HG02973 (cell line): Measurements from ENCODE around the gene DBNL.

Experiments
- ATAC-seq: cut with Tn5 transposase; IDR thresholded peaks from one replicate; pipeline ENCODE4 v1.9.1; 2021; ENCODE audit warnings: moderate library complexity; ENCODE audit not compliant: unreplicated experiment

Gene DBNL

DNA sequence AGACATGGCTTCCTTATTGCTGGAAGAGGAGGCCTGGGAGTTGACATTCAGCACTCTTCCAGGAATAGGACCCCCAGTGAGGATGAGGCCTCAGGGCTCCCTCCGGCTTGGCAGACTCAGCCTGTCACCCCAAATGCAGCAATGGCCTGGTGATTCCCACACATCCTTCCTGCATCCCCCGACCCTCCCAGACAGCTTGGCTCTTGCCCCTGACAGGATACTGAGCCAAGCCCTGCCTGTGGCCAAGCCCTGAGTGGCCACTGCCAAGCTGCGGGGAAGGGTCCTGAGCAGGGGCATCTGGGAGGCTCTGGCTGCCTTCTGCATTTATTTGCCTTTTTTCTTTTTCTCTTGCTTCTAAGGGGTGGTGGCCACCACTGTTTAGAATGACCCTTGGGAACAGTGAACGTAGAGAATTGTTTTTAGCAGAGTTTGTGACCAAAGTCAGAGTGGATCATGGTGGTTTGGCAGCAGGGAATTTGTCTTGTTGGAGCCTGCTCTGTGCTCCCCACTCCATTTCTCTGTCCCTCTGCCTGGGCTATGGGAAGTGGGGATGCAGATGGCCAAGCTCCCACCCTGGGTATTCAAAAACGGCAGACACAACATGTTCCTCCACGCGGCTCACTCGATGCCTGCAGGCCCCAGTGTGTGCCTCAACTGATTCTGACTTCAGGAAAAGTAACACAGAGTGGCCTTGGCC, 16.6 kb downstream of the DBNL start:
- no peak for ATAC-seq

- no peak for ATAC-seq
Measured at GRCh38 chr7:44061645-44062179, 17.2 kb downstream of the DBNL start.

GRCh38 chr7:44062180-44062902, 17.8 kb downstream of the DBNL start:
- no peak for ATAC-seq

DNA sequence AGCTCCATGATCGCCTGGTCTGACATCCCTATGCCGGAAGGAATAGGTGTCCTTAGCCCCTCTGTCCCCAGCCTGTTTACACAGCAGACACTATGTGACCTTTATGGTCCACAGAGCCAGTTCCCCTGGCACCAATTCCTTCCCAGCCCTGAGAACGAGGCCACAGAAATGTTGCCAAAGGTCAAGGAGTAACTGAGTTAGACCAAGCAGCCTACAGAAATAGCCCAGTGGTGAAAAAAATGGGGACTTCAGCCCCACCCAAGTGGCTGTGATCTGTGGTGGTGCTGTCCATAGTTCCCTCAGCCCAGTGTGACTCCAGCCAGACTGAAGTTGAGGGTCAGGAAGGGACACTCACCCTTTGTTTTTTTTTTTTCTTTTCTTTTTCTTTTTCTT, 18.4 kb downstream of the DBNL start:
- ATAC-seq, result no peak

DNA sequence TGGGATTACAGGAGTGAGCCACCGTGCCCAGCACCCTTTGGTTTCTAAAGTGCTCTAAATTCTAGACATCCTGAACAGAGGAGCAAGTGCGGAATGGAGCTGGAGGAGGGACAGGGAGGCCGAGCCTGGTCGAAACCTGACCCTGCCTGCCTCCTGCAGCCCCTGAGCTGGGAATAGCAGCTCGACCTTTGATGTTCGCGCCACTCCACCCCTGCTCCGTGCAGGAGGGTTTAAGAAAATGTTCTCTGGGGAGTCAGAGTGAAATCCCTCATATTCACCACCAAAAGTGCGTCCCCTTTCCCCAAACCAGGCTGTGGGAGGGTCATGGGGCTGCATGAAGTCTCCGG, 19.0 kb downstream of the DBNL start:
- no peak for ATAC-seq

DNA sequence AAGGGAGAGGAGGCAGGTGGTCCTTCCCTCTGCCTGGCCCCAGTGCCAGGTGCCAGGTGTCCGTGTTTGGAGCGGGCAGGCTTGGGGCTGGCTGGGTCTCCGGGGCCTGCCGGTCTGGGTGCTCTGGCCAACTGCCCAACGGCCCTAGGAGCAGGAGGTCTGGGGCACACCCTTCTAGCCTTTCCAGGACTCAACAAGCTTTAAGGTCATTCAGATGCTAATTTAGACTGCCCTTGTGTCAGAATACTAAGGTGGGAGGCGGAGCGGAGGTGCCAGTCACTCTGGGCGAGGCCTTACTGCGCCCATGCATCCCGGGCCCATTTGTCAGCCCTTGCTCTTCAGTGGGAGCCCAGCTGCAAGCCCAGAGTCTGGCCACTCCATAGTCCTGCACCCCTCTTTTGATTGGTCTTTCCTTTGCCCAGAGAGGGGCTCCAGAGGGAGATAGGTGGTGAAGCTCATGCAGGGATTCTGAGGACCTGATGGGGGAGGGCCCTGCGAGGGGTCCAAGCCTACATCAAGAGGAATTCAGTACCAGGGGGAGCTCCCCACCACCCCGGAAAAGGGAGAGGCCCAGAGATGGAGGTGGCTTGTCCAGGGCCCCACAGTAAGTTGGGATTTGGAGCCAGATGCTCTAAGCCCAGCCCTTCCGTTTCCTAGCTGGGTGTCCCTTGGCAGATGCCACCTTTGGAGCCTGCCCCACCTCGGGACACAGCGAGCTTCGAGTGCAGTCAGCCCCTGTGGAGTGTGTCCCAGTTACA, 19.6 kb downstream of the DBNL start:
- no peak for ATAC-seq

GRCh38 chr7:44064791-44065430, 20.4 kb downstream of the DBNL start:
- ATAC-seq, result no peak

DNA sequence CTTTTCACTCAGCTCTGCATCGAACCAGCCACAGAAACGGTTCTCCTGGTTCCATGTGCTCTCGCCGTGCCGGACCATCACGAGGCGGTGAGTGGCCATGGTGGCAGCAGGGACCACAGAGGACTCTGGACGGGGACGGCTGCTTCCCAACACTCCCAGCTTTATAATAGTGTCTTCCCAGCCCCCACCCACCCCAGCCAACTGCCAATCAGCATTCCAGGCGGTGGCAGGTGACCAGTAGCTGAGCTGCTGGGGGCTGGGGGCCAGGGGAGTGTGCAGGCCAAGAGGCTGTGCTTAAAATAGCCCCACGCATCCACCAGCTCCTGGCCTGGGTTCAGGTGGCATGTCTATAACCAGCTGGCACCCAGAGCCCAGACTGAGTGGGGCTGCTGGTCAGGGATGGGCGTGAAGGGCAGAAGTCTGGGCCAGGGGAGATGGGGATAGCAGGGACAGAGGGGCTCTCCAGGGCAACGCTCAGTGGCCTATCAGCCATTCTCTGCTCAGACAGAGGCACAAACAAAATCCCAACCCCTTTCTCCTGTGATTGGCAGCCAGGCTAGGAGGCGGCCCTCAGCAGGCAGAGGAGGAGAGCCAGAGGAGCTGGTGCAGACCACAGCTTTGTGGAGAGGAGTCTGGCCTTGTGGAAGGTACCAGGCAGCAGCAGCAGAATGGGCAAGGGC, 21.1 kb downstream of the DBNL start, which contains the start of gene PGAM2:
PGAM2 (minus strand) TSS at position 137 of the 680 bp plus-strand sequence; CDS start at position 99, 38 bp downstream.
- no peak for ATAC-seq

DNA sequence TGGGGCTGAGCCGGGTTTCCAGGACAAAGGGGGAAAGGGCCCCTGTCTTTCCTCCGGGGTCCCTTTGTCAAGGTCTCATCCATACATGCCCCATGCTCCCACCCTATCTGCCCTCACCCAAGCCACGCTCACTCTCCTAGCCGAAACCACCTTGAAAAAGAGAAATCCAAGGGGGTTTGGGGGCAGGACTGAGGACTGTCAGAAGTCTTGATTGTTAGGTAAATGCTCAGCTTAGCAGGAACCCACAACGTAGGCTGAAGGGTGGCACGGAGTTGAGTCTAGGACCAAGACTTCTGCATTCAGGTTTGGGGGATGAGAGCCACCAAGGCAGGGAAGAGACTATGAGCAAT, 21.6 kb downstream of the DBNL start:
- no peak for ATAC-seq

GRCh38 chr7:44066494-44067063, 22.1 kb downstream of the DBNL start:
- no peak for ATAC-seq

- no peak for ATAC-seq
Measured at GRCh38 chr7:44067064-44067951, 22.8 kb downstream of the DBNL start.

DNA sequence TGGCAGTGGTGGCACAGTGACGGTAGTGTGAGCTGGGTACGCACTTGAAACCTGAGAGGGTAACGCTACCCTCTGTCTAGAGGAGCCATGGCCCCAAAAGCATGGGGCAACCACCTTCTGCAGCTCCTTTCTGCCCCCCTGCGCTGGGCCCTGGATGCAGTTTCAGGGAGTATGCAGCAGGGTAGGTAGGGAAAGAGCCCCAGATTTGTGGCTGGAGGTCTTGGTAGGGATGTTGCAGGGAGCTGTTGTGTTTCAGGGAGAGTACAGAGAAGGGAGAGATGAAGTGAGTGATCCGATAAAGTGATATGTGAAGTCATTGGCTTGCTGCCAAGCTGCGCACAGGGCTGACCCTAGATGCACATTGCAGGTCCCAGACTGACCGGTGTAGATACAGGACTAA, 23.6 kb downstream of the DBNL start:
- no peak for ATAC-seq

- no peak for ATAC-seq
Measured at GRCh38 chr7:44071726-44072363, 27.3 kb downstream of the DBNL start.

DNA sequence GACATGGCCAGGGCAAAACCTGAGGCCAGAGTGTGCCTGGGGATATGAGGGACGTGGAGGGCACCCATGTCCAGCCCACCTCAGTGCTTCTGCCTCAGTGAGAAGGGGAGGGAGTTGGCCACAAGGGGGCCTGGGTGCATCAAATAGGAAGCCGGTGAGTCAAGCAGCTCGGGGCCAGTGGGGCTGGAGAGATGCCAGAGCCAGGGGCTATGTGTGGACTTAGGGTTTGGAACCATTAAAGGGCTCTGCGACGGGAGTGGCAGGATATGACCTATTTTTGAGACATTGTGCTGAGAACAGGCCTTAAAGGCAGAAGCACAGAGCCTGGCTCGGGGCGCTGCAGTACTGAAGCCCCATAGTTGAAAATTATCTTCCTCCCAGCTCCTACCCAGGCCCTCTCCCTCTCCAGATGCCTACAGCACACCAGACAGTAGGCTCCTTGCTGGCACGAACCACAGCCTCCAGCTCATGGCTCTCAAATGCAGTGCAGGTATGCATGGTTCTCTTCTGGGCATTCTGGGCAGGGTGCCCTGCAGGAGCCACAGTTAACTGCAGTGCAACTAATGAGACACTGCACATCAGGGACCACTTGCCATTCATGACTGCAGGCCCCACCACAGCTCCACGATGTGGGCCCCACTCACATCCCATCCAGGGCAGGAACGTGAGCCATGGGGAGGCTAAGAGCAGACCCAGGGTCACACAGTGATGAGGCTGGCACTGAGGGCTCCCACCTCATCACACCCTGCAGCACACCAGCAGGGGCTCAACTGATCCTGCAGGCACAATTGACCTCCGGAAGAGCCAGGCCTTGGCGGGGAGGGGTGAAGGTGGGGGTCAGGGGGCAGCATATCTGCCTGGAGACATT, 28.1 kb downstream of the DBNL start:
- ATAC-seq, result no peak

DNA sequence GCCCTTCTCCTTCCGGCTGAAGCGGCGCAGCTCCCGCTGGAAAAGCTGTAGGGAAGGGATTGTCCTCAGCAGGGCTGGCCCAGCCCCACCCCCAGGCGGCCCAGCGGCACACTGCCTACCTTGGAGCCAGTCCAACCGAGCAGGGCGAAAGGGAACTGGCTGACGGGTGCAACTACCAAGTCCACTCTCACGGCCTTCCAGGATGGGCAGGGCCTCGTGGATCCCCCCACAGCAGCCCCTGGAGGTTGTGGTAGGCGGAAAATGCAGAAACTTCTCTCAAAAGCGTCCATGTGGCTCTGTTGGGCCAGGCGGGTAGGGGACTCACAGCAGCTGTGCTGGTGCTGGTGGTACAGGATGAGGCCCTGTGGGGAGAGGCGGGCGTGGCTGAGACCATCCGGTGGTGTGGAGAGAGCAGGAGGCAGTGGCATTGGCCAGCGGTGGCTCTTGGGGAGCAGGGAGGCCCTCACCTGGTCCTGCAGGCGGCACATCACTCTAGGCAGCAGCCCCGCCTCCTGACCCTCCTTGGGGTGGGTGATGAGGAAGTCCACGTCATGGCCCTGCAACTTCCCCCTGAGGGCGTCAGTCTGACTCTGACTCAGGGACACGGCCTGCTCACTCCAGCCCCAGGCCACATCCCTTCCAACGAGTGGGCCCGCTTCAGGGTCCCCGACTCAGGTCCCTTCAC, 29.3 kb downstream of the DBNL start:
- ATAC-seq, result no peak

DNA sequence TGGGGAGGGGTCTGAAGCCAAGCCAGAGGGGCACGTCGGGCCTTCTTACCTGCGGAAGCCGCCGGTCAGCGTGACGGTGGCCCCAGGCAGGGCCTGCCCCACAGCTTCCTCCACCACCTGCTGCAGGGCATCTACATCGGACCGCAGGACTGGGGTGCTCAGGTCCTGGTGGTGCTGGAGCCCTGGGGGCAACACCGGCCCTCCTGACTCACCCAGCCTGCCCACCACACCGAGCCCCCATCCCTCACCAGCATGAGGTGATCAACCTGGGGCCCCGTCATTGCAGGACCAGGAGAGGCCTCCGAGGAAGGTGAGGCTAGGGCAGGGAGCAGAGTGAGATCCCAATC, 29.8 kb downstream of the DBNL start:
- ATAC-seq, result no peak

- ATAC-seq, result no peak
Measured at GRCh38 chr7:44075296-44076075, 31.0 kb downstream of the DBNL start.
